Stimulated activated CD4-positive, alpha-beta T cell treated with anti-CD3 and anti-CD28 coated beads, Interleukin-15, amount 100 ng/mL, for 48 hours (primary cell): ENCODE results near the gene PHPT1.
"Not testable (repeated sequence)": the region's sequence is repeated elsewhere in the genome, so short reads cannot be mapped to it uniquely, and the experiment has no call there.

ENCODE experiments used
- DNase-seq, 2 donors: peaks; one replicate each; pipeline ENCODE4 v3.0.0-alpha.2; 2020; ENCODE audit warnings: low read depth in 2 of 2

The PHPT1 gene

GRCh38 chr9:136883670-136884069 is 34.5 kb downstream of the PHPT1 start:
- DNase-seq: not testable (repeated sequence)

DNA sequence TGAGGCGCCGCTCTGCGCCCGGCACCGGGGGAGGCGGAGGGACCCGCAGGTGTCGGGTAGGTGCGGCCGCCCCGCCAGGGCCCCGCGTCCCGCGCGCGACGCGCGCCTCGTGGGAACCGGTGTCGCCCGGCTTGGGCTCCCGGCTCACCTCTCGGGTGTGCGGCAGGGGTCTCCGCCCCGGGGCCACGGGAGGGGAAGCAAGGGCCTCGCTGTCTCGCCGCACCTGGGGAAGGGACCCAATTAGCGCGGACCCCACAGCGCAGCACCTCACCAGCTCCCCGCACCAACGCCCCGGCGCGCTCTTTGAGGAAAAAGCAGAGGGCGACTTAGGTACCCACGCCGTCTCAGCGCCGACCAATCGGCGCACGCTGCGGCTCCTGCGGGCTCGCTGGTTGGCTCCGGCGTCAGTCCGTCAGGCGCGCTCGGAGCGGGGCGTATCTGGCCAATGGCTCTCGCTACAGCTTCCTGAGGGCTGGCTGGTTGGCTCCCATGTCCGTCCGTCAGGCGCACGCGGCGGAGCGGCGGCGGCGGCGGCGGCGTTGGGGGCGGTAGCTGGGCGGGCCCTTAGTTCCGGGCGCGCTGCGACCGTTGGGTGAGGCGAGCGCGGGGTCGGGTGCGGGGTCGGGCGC is 36.9 kb downstream of the PHPT1 start, which contains the start of gene TRAF2:
TRAF2 (plus strand) TSS at position 567 of the 629 bp plus-strand sequence. CDS start 12,225 bp downstream, outside the sequence.
- DNase-seq: peak; percentile 95

DNA sequence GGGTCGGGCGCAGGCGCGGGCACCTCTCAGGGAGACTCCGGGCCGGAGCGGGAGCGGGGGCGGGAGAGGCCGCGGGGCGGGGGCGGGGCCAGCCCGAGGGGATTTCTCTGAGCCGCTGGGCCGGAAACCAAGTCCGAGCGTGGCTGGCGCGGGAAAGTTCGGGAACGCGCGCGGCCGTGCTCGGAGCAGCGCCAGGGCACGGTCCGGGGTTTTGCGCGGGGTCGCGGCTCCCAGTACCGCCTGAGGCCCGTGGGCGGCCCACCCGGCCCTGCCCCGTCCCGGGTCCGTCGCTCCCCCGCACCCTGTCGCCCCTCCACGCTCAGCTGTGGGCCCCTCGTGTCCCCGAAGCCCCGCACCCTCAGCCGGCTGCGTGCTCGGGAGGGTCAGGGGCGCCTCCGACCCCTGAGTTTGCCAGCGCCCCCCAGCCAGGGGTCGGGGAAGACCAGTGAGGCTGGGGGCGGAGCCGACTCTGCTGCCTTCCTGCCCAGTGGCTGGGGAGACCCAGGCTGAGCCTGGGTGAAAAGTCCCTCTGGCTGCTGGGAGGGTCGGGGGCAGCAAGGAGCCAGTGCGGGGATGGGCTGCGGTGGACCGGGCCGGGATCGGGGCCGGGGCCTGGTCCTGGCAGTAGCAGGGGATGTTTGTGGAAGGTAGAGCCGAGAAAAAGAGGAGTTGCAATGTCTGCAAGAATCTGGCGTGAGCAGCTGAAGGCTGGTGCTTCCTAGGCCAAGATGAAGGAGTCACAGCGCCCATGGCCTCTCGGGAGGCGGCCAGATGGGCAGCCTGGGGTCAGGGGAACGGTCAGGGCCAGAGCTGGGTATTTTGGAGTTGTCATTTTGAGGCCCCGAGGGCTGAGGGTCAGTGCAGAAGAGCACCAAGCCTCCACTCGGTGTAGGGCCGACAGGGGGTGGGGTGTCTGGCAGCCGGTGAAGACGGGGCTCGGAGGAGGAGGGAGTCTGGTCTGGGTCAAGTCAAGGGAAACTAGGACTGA is 37.7 kb downstream of the PHPT1 start:
- DNase-seq: no peak

DNA sequence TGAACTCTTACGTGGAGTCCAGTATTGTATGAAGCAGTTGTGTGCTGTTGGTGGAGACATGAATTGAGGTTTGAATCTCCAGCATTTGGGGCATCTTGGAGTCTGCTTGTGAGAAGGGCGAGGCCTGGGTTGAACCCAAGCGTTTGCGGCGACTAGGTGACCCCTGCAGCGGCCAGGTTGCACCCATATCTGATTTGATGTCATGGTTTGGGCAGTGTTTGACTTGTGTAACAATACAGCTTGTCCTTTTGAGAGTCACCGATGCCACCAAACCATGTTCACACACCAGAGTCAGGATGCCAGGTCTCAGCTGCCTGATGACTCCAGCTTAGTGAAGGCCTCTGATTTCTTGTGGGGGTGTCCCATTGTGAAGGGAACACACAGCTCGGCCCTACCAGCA is 39.2 kb downstream of the PHPT1 start:
- DNase-seq: no peak

DNA sequence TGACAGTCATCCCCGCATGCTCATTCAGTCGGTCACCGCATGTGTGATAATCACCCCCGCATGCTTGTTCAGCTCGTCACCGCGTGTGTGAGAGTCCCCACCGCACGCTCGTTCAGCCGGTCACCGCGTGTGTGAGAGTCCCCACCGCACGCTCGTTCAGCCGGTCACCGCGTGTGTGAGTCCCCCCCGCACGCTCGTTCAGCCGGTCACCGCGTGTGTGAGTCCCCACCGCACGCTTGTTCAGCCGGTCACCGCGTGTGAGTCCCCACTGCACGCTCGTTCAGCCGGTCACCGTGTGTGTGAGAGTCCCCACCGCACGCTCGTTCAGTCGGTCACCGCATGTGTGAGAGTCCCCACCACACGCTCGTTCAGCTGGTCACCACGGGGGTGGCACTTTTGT is 40.6 kb downstream of the PHPT1 start:
- DNase-seq: no peak

DNA sequence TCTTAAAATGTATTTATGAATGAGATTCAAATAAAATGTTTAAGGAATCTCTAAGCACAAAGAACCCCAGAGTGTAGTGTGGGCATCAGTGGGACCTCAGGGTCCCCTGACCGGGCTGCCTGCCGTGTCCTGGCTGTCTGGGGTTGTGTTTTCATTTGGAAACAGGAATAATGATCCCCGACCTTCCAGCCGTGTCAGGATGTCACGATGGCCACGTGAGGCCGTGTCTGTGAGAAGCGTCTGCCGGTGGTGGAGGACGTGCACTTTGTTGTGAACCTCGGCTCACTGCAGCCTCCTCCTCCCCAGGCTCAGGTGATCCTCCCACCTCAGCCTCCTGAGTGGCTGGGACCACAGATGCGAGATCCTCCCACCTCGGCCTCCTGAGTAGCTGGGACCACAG is 41.5 kb downstream of the PHPT1 start:
- DNase-seq: no peak

GRCh38 chr9:136896027-136896426 is 46.8 kb downstream of the PHPT1 start:
- no peak for DNase-seq

GRCh38 chr9:136898483-136899100 is 49.4 kb downstream of the PHPT1 start:
- DNase-seq: no peak

DNA sequence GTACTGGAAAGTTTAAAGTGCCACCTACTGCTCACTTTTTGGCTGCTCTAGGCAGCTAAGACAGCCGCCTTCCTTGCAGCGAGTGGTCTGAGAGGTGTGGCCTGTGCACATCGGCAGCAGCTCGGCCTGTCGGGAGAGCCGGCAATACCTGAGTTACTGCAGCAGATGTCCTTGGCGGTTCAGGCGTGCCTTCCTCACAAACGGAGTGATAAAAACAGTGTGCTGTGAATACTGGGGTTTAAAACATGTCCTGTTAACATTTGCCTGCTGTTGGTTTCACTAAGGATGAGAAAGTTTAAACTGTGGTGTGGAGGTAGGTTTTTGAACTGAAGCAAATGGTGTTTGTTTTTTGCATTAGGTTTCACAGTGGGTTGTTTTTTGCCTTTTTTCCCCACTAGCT is 50.0 kb downstream of the PHPT1 start:
- no peak for DNase-seq

DNA sequence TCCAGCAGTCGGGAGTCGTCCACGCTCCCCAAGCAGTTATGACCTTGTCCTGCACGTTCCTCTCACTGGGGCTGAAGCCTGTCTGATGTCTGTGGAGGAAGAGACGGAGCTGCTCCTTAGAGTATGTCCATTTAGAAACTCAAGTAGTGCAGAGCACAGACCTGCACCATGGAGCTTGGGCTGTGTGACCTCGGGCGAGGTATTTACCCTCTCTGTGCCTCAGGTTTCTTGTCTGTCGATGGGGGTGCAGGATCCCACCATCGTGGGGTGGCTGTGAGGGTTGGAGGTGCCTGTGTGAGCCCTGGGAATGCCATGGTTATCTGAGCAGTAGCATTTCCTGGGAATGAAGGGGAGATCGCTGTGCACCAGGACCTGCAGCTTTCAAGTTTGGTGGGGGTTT is 51.3 kb downstream of the PHPT1 start:
- DNase-seq: no peak
